ENCODE results near the gene ACADL.

Gene ACADL

GRCh38 chr2:210224941-210225672 lies at the start of gene ACADL:
TSS of gene ACADL (minus strand) at chr2:210225447. CDS start at chr2:210225263, 184 bp downstream.
- DNase-seq (ENCODE audit: low read depth): no peak

GRCh38 chr2:210271300-210271699 lies 46.1 kb upstream of the ACADL start:
- no peak for DNase-seq (ENCODE audit: low read depth)

- DNase-seq (ENCODE audit: low read depth): no peak
These were observed 43.9 kb upstream of the ACADL start for GRCh38 chr2:210269148-210269547.

- no peak for DNase-seq (ENCODE audit: low read depth)
These were observed 43.0 kb upstream of the ACADL start for GRCh38 chr2:210268281-210268680.

- no peak for DNase-seq (ENCODE audit: low read depth)
These were observed 42.5 kb upstream of the ACADL start for GRCh38 chr2:210267698-210268097.

GRCh38 chr2:210264282-210264681 lies 39.0 kb upstream of the ACADL start:
- no peak for DNase-seq (ENCODE audit: low read depth)

GRCh38 chr2:210263841-210264240 lies 38.6 kb upstream of the ACADL start:
- no peak for DNase-seq (ENCODE audit: low read depth)

- DNase-seq (ENCODE audit: low read depth): no peak
These were observed 36.8 kb upstream of the ACADL start for GRCh38 chr2:210262036-210262435.

GRCh38 chr2:210259687-210260086 lies 34.4 kb upstream of the ACADL start:
- DNase-seq (ENCODE audit: low read depth): no peak

GRCh38 chr2:210252699-210253606 lies 27.7 kb upstream of the ACADL start:
- no peak for DNase-seq (ENCODE audit: low read depth)

GRCh38 chr2:210250622-210251021 lies 25.4 kb upstream of the ACADL start:
- DNase-seq (ENCODE audit: low read depth): no peak

GRCh38 chr2:210233487-210233886 lies 8.2 kb upstream of the ACADL start:
- DNase-seq (ENCODE audit: low read depth): no peak

GRCh38 chr2:210230984-210231383 lies 5.7 kb upstream of the ACADL start:
- no peak for DNase-seq (ENCODE audit: low read depth)

- no peak for DNase-seq (ENCODE audit: low read depth)
These were observed 5.3 kb upstream of the ACADL start for GRCh38 chr2:210230518-210230917.

- DNase-seq (ENCODE audit: low read depth): no peak
These were observed 3.3 kb upstream of the ACADL start for GRCh38 chr2:210228586-210228985.

GRCh38 chr2:210227290-210228088 lies 2.2 kb upstream of the ACADL start:
- DNase-seq (ENCODE audit: low read depth): no peak

- no peak for DNase-seq (ENCODE audit: low read depth)
These were observed 976 bp upstream of the ACADL start for GRCh38 chr2:210226223-210226622.

- no peak for DNase-seq (ENCODE audit: low read depth)
These were observed 681 bp downstream of the ACADL start for GRCh38 chr2:210224591-210224940.

- DNase-seq (ENCODE audit: low read depth): no peak
These were observed 10.1 kb downstream of the ACADL start for GRCh38 chr2:210215120-210215519.

- DNase-seq (ENCODE audit: low read depth): no peak
These were observed 15.1 kb downstream of the ACADL start for GRCh38 chr2:210210185-210210584.

GRCh38 chr2:210207929-210208328 lies 17.3 kb downstream of the ACADL start:
- no peak for DNase-seq (ENCODE audit: low read depth)

- no peak for DNase-seq (ENCODE audit: low read depth)
These were observed 21.7 kb downstream of the ACADL start for GRCh38 chr2:210203558-210203957.

GRCh38 chr2:210203147-210203546 lies 22.1 kb downstream of the ACADL start:
- no peak for DNase-seq (ENCODE audit: low read depth)
